Measurements from ENCODE around the gene CPNE2. TPM values are rescaled to one million over a fixed set of nuclear protein-coding genes. Genes with fewer than 3 reads are reported as not detected.

The CPNE2 gene
- total RNA-seq, 1 donor from 2014 or later = 64.5 TPM

DNA sequence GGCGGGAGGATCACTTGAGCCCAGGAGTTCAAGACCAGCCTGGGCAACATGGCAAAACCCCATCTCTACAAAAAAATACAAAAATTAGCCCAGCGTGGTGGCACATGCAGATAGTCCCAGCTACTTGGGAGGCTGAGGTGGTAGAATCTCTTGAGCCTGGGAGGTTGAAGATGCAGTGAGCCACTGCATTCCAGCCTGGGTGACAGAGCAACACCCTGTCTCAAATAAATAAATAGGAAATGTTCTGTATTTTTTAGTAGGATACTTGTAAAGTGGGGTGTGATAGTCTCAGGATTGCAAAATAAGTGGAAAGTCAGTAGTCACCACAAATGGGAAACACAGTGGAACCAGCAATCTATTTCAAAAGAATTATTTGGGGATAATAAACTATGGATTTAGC lies 97.8 kb downstream of the CPNE2 start:
- H3K36me3 ChIP-seq = no peaks in the 10 kb centered on the region
- no peak overlapping the region for H3K4me3 ChIP-seq
- no peak overlapping the region for H3K27ac ChIP-seq
- ATAC-seq = no peak
- H3K27me3 ChIP-seq = no peaks in the 10 kb centered on the region
- intact Hi-C loops (cut with DNase I) = no loop called here
- H3K9me3 ChIP-seq = no peaks in the 10 kb centered on the region
- TF ChIP-seq CTCF (IDR thresholded peaks at IDR 0.05) = no peak
- no peak for DNase-seq
- H3K4me1 ChIP-seq = peaks cover 24% of the 10 kb centered on the region

GRCh38 chr16:57191056-57191571 lies 98.7 kb downstream of the CPNE2 start:
- DNase-seq = no peak
- no peak overlapping the region for H3K27ac ChIP-seq
- peaks cover 24% of the 10 kb centered on the region for H3K4me1 ChIP-seq
- H3K4me3 ChIP-seq = no peak overlapping the region
- ATAC-seq = no peak
- no peak for TF ChIP-seq CTCF (IDR thresholded peaks at IDR 0.05)
- no peaks in the 10 kb centered on the region for H3K9me3 ChIP-seq
- intact Hi-C loops (cut with DNase I) = no loop called here
- no peaks in the 10 kb centered on the region for H3K36me3 ChIP-seq
- no peaks in the 10 kb centered on the region for H3K27me3 ChIP-seq

DNA sequence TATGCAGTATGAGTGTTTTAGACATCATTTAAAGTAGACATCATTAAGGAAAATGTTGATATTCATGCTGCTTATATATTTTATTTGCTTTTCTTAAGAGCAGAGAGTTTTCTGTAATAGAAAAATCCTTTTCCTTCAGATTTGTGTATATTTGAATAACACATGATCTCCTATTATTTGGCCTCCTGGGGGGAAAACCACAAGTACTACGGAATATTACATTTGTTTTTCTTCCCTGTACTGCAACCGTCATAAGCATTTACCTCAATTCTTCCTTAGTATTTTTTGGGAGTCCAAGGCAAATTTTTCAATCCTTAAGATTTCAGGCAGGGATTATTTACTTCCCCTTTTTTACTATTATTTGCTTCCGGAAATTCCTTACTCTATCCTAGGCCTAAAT lies 99.8 kb downstream of the CPNE2 start:
- H3K4me3 ChIP-seq = no peak overlapping the region
- no peak for DNase-seq
- H3K4me1 ChIP-seq = peaks cover 24% of the 10 kb centered on the region
- H3K27me3 ChIP-seq = no peaks in the 10 kb centered on the region
- intact Hi-C loops (cut with DNase I) = no loop called here
- ATAC-seq = no peak
- no peak for TF ChIP-seq CTCF (IDR thresholded peaks at IDR 0.05)
- no peaks in the 10 kb centered on the region for H3K9me3 ChIP-seq
- no peak overlapping the region for H3K27ac ChIP-seq
- H3K36me3 ChIP-seq = no peaks in the 10 kb centered on the region

DNA sequence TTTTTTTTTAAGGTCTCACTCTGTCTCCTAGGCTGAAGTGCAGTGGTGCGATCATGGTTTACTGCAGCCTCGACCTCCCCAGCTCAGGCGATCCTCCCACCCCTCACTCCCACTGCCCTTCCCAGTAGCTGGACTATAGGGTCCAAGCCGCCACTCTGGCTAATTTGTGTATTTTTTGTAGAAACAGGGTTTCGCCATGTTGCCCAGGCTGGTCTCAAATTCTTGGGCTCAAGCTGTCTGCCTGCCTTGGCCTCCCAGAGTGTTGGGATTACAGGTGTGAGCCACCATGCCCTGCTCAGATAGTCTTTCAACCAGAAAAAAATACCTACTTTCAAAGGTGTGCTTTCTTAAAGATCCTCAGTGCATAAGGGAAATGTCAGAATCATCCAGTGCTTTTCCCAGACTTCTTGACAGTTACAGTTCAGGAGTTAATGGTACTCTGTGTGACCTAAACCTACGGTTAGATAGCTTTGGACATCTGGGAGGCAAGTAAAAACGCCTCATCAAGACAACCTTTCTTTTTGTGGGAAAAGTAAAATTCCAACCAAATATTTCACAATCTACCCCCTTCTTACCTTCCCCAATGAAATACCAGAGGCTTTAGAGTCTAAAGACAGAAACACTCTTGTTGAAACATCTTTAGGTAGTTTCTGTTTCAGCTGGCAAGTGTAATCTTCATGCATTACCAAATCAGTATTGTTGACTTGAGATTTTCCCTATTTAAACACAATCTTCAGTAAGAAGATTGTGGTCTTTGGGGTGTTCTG lies 100.5 kb downstream of the CPNE2 start:
- Histone ChIP-seq H3K27ac (no peak overlapping the region), H3K27me3 (no peaks in the 10 kb centered on the region), H3K4me1 (peaks cover 19% of the 10 kb centered on the region), H3K4me3 (no peak overlapping the region), H3K36me3 (no peaks in the 10 kb centered on the region), H3K9me3 (no peaks in the 10 kb centered on the region)
- no peak for ATAC-seq
- no peak for TF ChIP-seq CTCF (IDR thresholded peaks at IDR 0.05)
- intact Hi-C loops (cut with DNase I) = no loop called here
- DNase-seq = no peak

DNA sequence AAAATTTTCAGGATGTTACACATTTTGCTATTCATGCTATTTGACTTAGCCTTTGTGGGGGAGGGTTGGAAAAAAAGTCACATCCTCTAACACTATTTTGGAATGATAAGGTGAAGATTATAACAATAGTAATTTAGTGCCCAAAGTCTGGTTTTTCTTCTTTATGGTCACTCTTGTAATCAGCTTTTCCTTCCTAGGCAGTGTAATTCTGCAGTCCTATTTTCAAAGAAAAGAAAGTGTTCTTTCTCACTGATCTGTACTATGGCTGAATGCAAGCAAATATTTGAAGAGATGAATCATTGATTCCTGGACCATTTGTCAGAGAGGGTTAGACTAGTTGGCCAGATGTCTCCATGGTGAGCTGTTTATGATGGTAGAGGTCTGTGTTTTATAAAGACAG lies 102.1 kb downstream of the CPNE2 start:
- H3K9me3 ChIP-seq = no peaks in the 10 kb centered on the region
- no peak overlapping the region for H3K27ac ChIP-seq
- intact Hi-C loops (cut with DNase I) = no loop called here
- H3K4me3 ChIP-seq = no peak overlapping the region
- no peak for TF ChIP-seq CTCF (IDR thresholded peaks at IDR 0.05)
- no peak for ATAC-seq
- no peaks in the 10 kb centered on the region for H3K27me3 ChIP-seq
- no peak for DNase-seq
- peaks cover 18% of the 10 kb centered on the region for H3K4me1 ChIP-seq
- no peaks in the 10 kb centered on the region for H3K36me3 ChIP-seq
